GM19043 (cell line): Measurements from ENCODE around the gene NR2C1.

Experiments used
- ATAC-seq: cut with Tn5 transposase; IDR thresholded peaks from one replicate; pipeline ENCODE4 v1.9.1; 2021; ENCODE audit warnings: low read depth; ENCODE audit not compliant: unreplicated experiment

NR2C1 gene

DNA sequence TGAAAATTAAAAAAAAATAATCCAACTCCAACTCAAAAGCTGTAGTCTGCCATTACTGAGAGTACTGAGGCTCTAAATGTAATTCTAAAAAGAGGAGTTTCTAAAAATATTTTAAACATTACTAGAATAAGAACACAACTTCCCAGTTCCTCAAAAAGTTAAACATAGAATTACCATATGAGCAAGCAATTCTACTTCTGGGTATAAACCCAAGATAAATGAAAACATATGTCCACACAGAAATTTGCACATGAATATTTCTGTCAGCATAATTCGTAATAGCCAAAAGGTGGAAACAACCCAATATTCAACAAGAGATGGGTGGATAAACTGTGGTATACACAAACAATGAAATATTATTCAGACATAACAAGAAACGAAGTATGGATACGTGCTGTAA, 15.0 kb upstream of the NR2C1 start:
- ATAC-seq: peak; percentile 70

DNA sequence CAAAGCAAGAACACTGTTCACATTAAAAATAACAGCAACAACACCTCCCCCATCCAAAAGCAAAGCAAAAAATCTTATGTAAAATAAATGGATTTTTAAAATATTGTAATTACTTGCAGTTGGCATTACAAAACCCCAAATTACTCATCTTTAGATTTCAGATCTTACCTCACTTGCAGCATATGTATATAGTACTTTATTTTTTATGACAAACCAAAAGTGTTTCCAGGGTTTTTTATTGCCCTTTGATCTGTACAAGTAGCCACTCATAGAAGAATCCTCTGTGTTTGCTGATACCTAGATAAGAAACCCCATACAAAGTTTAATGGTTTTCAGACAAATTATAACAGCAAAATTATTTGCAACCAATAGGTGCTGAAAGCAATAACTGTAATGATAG, 12.2 kb upstream of the NR2C1 start:
- no peak for ATAC-seq

DNA sequence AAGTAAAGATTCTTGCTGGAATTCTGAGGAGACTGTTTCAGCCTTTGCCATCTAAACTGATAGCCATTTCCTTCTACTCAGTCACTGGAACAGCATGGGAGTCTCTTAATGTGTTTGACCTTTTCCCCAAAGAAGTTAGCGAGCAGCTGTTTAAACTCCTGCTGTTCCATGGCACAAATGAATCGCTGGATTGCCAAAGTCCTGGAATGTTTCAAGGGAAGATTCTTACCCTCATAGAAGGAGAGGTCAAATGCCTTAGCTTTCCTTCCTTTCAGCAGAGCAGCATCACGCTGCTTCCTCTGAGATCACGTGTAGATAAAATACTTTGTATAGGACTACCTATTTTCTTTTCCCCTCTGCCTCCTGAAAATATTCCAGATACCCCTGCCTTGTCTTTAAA, 10.5 kb upstream of the NR2C1 start:
- ATAC-seq: no peak

DNA sequence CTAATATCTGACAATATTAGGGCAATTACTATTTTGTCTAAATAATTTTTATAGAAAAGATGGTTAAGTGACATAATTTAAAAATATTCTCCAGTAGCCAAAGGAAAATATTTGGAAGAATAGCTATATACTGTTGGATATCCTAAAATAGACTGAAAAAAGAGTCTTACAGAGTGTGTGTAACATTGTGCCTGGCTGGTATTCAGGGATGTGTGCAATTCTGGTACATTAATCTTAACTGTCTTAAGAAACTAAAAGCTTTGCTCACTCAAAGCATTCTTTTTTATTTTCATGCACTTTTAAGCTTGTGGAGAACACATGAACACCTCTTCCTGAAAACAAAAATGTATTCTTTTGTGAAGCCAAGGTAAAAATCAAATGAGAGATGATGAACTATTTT, 10.1 kb upstream of the NR2C1 start:
- no peak for ATAC-seq

DNA sequence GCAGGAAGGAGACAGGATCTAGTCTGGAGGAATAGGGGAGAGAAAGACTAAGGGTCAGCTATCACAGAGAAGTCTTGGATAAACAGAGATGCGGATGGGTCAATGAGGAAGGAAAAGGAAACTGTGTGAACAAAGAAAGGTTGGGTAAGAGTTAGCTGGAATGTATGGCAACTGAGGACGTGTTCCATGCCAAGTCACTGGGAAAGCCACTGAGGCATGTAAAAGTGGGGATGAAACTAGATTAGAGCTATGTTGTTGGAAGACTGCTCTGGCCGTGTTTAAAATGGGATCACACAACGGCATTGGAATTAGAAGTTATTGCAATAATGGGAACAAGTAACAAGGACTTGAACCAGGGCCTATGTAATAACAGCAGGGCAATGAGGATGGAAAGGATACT, 3.9 kb upstream of the NR2C1 start:
- no peak for ATAC-seq

DNA sequence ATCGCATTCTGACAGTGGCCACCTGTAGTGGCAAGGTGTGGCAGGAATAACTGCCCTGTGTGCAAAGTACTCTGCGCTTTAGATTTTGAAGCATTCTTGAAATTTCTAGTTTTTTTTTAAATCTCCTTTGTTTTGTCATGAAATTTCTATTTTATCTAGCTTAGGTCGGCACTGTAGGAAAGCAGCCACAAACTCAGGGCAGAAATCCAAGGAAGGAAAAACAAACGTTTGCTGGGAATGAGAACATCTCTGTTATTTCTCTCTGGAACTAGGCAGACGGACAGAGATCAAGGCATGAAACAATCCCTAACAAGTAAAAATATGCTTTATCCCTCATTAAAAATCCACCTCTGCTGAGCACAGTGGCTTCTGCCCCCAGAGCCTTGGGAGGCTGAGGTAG, 1.3 kb upstream of the NR2C1 start:
- no peak for ATAC-seq

DNA sequence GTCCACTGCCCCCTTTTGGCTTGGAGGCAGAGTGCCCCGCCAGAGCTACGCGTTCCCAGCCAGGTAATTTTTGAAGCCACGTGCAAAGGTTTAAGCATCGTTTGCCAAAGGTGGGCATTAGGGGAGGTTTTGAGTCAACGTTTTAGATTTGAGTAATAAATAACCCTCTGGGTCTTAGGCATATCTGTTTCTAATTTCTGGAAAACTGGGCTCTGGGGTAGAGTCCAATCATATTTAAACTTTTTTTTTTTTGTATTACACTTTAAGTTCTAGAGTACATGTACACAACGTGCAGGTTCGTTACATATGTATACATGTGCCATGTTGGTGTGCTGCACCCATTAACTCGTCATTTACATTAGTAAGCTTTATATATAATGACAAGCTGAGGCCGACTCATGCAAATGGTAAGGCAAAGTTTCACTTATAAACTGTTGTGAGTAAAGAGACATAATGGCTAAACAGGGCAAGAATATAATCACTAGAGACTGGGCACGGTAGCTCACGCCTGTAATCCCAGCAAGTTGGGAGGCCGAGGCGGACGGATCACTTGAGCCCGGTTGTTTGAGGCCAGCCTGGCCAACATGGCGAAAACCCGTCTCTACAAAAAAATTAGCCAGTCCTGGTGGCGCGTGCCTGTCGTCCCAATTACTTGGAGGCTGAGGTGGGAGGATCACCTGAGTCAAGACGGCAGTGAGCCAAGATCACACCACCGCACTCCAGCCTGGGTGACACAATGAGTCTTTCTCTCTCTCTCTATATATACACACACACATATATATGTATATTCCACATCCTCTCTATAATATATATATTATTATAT, 491 bp upstream of the NR2C1 start:
- ATAC-seq: no peak

DNA sequence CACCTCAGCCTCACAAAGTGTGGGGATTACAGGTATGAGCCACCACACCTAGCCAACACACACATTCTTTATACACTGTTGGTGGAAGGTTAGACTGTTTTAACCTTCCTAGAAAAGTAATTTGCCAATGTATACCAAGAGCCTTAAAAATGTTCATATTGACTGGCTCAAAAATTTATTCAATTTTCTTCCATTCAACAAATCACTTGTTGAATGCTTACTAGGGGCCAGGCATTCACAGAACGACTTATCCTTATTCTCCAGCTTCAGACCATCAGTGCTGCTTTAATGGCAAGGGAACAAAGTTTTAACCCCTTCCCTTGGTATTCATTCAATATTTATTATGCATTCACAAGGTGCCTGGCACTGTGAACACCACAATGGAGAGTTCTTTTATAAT, 3.0 kb downstream of the NR2C1 start:
- ATAC-seq: no peak

DNA sequence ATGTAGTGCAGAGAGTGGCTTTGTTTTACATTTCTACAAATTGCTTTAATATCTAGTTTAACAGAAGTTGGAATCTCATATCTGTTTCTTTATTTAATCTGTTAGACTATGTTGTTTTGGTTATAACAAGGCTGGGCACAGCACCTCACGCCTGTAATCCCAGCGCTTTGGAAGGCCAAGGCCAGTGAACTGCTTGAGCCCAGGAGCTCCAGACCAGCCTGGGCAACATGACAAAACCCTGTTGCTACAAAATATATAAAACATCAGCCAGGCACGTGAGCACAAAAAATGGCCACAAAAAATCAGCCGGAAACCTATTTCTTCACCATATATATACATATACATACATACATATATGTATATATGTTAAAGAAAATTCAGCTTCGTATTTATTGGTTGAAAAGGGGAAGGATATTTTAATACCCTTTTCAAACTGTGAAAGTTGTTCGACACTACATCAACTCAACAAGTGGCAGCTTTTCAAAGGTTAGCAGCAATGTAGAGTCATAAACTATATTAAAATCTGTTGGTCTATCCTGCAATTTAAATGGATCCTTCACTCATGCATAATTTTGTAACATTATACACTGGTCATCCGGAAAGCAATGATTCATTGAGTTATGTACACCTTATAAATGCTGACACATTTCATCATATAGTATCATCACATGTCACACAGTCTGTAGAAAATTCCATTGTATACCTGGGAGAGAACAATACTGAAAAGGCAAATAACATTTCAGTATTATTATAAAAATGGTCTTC, 7.1 kb downstream of the NR2C1 start:
- ATAC-seq: no peak

DNA sequence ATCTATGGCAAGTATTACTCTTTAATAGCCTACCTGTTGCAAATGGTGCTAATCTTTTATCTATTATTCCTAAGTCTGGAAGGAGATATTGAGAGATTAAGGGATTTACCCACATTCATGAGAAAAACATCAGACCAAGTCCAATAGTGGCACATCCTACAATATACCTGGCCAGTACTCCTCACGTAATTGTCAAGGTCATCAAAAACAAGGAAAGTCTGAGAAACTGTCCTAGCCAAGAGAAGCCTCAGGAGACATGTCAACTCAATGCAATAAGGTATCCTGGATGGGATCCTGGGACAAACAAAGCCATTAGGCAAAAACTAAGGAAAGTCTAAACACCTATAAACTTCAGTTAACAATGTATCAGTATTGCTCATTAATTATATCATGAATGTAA, 12.5 kb downstream of the NR2C1 start:
- ATAC-seq: no peak

DNA sequence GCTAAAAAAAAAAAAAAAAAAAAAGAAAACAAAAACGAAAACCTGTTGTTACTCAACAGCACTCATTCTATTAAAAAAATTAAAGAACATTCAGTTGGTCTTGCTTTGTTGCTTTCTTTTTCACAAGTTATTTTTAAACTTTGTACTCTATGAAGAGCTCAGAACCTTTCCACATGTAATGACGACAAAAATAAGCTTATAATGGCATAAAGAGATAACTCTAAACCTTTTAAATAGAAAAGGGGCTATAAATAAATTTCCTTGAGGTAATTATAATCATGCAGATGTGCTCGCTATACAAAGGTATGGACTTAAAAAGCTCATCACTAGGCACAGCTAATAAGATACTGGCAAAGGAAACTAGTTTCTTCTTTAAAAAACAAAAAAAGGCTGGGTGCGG, 13.4 kb downstream of the NR2C1 start:
- no peak for ATAC-seq

DNA sequence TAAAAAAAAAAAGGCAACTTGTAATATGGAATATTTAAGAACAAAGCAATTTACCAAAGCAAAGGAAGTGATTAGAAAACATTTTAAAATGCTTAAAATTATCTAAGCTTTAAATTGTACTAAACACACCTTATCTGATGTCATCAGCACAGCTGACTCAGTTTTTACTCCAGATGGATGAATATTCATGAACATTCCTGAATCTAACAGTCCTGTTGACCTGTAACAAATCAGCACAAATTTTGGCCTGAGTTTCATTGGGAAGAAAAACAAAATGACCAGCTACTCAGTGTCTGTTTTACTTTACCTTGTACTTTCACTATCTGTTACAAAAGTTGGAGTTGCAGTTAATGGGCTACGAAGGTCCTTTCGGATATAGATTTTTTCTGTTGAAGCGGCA, 16.0 kb downstream of the NR2C1 start:
- ATAC-seq: no peak

DNA sequence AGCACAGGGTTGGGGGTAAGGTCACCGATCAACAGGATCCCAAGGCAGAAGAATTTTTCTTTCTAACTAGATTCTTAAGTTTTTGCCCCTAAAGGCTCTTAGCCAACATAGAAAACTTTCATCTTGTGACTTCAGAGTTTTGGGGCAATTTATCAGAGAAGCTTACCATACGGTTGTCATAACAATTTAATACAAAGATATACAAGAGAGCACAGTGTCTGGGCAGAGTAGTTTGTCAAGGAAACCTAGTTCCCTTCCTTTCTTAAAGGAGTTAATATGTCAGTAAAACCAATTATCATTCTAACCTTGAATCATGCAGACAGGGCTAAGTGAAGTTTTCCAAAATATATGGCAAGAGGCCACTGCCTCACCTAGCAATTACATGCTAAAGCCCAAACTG, 18.4 kb downstream of the NR2C1 start:
- ATAC-seq: no peak

DNA sequence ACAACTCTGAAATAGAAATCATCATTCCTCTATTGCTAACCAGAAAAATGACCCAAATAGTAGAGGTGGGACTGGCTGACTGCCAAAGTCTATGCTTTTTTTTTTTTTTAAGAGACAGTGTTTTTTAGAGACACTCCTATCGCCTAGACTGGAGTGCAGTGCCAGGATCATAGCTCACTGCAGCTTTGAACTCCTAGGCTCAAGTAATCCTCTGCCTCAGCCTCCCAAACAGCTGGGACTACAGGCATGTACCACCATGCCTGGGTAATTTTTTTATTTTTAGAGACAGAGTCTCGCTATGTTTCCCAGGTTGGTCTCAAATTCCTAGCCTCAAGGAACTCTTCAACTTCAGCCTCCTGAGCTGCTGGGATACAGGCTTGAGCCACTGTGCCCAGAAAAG, 19.2 kb downstream of the NR2C1 start:
- ATAC-seq: no peak

DNA sequence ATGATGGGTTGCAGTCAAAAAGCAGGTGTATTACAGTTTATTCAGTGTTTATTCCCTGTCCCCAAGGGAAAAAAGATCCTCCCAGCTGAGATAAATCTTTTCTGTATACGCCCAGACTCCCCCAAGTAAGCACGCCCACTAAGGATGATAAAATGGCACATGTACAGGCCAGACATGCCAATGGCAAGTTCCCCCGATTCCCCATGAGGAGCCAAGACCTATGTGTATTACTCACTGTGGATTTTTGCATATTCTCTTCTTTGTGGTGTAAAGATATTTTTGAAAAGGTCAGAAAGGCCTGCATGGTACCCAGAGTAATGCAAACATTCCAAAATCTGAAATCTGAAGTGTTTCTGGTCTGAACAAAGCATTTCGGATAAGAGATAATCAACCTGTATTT, 22.2 kb downstream of the NR2C1 start:
- no peak for ATAC-seq

DNA sequence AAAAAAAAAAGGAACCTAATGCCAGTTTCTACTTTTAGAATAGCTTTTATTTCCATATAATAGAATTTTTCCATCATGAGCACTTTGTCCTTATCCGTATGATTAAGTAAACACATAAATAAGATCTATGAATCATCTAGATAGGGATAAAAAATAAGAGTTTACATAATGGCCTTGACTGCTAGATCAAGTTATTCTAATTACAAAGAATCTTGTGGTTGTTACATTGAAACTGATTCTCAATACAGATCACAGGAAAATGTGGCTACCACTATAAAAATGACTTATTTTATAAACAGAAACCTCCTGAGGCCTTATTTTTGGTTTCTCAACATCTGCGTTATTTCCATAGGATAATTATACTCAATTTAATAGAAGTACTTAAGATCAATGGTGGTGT, 35.5 kb downstream of the NR2C1 start:
- ATAC-seq: no peak

DNA sequence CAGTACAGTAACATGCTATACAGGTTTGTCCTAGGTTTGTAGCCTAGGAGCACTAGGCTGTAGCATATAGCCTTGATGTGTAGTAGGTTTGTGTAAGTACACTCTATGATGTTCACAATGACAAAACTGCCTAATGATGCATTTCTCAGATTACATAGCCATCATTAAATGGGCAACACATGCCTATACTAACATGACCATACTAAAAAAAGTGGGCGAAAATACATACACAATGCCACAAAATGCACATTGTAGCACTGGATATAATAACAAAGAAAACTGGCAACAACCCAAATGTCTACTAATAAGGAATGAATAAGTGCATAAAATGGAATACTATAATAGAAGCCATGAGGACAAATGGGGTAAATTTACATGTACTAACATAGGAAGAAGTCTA, 38.7 kb downstream of the NR2C1 start:
- ATAC-seq: no peak

DNA sequence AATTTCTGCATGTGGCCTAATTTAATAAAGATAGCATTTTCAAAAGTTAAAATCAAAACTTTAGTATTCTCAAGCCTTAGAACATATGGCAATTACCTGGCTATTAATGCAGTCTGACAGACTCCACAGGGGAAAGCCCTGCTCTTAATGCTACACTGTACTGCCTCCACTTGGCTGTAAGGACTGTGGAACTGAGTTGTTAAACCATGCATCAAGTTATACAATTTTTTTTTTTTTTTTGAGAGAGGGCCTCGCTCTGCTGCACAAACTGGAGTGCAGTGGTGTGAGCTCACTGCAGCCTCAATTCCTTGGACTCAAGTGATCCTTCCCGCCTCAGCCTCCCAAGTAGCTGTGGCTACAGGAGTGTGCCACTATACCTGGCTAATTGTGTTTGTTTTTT, 50.9 kb downstream of the NR2C1 start:
- no peak for ATAC-seq

DNA sequence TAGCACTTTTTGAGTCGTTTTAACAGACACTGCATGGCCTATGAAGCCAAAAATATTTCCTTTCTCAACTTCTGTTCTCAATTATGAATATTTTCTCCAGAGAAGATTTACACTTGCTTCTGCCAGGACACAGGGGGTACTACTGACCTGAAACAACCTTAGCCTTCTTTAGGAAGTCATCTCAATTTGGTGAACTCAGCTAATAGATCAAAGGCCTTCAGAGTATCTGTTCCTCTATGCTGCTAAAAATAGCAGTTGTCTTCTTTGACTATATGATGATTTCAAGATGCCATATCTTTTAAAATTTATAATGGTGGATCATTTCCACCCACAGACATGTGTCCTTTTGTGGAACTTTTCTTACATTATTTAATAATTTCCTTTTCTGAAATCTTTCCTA, 55.9 kb downstream of the NR2C1 start:
- no peak for ATAC-seq

DNA sequence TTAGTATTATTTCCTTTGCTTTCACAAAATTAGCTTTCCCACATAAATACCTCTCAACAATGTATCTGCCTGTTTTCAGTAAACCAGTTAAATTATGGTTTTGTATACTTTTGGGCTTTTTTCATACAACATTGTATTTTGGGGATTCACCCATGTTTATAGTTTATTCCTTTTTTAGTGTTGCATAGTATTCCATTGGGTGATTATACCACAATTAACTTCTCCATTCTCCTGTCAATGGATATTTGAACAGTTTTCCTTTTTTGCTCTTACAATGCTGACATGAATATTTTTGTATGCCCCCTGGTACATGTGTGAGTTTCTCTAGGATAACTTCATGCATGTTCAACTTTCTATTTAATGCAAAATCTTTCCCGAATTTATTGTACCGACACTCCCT, 57.3 kb downstream of the NR2C1 start:
- ATAC-seq: no peak

DNA sequence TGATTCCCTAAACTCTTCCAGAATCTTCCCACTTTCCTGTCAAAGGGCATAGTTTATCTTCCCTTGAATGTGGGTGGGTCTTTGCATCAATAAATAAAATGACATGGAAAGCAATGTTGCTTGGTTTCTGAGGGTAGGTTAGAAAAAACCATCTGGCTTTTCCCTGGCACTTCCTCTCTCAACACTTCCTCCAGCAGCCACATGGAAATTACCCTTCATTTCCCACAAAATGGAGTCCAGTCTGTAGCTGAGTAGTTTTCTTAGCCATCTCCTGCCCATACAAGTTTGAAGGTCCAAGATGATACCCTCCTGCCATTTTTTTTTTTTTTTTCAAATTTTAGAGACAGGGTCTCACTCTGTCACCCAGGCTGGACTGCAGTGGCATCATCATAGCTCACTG, 58.9 kb downstream of the NR2C1 start:
- no peak for ATAC-seq

DNA sequence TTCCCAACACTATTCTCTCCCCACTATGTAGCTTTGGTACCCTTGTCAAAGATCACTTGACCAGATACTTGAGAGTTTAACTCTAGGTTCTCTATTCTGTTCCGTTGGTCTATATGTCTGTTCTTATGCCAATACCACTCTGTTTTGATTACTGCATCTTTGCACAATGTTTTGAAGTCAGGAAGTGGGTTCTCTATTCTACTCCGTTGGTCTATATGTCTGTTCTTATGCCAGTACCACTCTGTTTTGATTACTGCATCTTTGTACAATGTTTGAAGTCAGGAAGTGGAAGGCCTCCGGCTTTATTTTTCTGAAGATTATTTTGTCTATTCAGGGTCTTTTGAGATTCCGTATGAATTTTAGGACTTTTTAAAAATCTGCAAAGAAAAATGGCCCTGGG, 67.2 kb downstream of the NR2C1 start:
- ATAC-seq: no peak
